ENCODE data around the gene ARHGEF12. TPM values are rescaled to one million over a fixed set of nuclear protein-coding genes. Genes with fewer than 3 reads are reported as not detected.
"Not testable (repeated sequence)": the region's sequence is repeated elsewhere in the genome, so short reads cannot be mapped to it uniquely, and the experiment has no call there.

The ARHGEF12 gene
- total RNA-seq, 2 experiments from 2014 or later: 15.4 to 16.5 TPM

DNA sequence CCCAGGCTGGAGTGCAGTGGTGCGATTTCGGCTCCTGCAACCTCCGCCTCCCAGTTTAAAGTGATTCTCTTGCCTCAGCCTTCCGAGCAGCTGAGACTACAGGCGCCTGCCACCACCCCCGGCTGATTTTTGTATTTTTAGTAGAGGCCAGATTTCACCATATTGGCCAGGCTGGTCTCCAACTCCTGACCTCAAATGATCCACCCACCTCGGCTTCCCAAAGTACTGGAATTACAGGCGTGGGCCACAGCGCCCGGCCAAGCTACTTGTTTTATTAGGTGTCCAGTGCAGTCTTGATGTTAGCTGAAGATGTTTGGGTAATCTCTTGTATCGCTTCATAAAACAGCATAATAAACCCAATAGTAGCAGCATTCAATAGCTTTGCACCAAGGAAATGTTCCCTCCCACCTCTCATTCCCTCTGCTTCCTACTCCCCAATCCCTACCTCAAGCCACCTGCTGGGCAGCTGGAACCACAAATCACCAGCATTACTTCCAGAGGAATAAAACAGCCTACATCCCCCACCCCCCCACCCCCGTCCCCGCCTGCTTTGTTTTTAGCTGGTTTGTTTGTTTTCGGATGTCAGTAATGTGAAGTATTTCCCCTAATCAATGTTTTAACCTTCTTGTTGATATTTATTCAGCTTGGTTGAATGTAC, 164.3 kb downstream of the ARHGEF12 start:
- CTCF ChIA-PET: interaction anchor here (0.6 kb wide), 1 partner anchor 172 kb away, joined by 6 read pairs; no protein-coding TSS in a partner anchor
- no peaks in the 10 kb centered on the region for H3K9me3 Mint-ChIP-seq

DNA sequence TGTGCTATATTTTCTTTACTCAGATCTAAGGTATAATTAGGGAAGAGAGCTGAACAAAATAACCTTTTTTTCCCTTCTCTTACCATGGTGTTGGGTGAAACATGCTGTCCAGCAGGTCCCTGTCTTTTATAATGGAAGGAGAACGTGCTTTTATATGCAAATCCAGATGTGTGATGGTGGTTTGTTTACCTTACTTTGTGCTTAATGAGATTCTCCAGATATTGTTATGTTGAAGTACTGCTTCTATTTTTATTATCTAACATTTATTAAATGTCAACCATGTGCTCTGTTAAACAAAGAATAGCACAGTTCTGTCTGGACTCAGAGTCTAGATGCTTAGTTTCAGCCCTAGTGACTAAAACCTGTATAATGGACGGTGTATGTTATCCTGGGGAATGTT, 165.2 kb downstream of the ARHGEF12 start:
- DNase-seq: no peak
- no peaks in the 10 kb centered on the region for H3K4me1 Mint-ChIP-seq (ENCODE audit: low read depth)
- peaks cover 45% of the 10 kb centered on the region for H3K27me3 Mint-ChIP-seq (ENCODE audit: low read depth)
- no peaks in the 10 kb centered on the region for H3K36me3 Mint-ChIP-seq (ENCODE audit: low read depth)
- CTCF ChIA-PET: interaction anchor here (0.6 kb wide), 1 partner anchor 171 kb away, joined by 6 read pairs; no protein-coding TSS in a partner anchor
- no peak overlapping the region for H3K4me3 Mint-ChIP-seq
- intact Hi-C loops (cut with micrococcal nuclease): loop anchor here (10.0 kb wide), 1 partner anchor 267 kb away; no protein-coding TSS in a partner anchor
- no peak overlapping the region for H3K27ac Mint-ChIP-seq
- H3K9me3 Mint-ChIP-seq: no peaks in the 10 kb centered on the region

More for the DNA sequence above, 164.3 kb downstream of the ARHGEF12 start:
- H3K27ac Mint-ChIP-seq: no peak overlapping the region
- H3K36me3 Mint-ChIP-seq (ENCODE audit: low read depth): no peaks in the 10 kb centered on the region
- H3K27me3 Mint-ChIP-seq (ENCODE audit: low read depth): peaks cover 39% of the 10 kb centered on the region
- no peaks in the 10 kb centered on the region for H3K4me1 Mint-ChIP-seq (ENCODE audit: low read depth)
- intact Hi-C loops (cut with micrococcal nuclease): loop anchor here (10.0 kb wide), 1 partner anchor 266 kb away; no protein-coding TSS in a partner anchor
- DNase-seq: no peak
- H3K4me3 Mint-ChIP-seq: no peak overlapping the region

DNA sequence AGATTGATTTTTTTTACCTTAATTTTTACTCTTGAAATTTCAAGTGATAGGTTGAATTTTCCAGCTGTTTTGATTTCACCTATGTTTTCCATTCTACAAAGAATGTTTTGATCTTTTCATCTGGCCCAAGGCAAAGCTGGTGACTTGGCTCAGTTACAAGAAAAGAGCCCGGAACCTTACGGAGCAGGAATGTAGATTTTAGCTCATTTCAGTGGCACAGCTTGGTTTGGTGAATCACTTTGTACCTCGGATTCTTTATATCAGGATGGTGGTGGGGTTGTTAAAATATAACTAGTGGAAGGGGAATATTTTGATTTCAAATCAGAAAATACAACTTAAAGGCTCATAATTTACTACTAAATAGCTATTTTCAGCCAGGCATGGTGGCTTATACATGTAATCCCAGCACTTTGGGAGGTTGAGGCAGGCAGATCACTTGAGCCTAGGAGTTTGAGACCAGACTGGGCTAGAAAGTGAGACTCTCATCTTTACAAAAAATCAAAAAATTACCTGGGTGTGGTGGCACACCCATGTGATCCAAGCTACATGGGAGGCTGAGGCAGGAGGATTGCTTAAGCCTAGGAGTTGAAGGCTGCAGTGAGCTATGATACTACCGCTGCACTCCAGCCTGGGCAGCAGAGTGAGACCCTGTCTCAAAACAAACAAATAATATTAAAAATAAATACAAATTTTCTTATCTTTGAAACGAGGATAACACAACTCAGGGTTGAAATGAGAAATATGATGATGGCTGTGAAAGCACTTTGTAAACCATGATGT, 166.0 kb downstream of the ARHGEF12 start:
- intact Hi-C loops (cut with micrococcal nuclease): loop anchor here (10.0 kb wide), 1 partner anchor 267 kb away; no protein-coding TSS in a partner anchor
- DNase-seq: no peak
- no peaks in the 10 kb centered on the region for H3K36me3 Mint-ChIP-seq (ENCODE audit: low read depth)
- H3K27ac Mint-ChIP-seq: no peak overlapping the region
- H3K4me3 Mint-ChIP-seq: no peak overlapping the region
- H3K27me3 Mint-ChIP-seq (ENCODE audit: low read depth): peaks cover 51% of the 10 kb centered on the region
- CTCF ChIA-PET: interaction anchor here (2.2 kb wide), 1 partner anchor 183 kb away, joined by 5 read pairs; no protein-coding TSS in a partner anchor
- no peaks in the 10 kb centered on the region for H3K4me1 Mint-ChIP-seq (ENCODE audit: low read depth)
- no peaks in the 10 kb centered on the region for H3K9me3 Mint-ChIP-seq

DNA sequence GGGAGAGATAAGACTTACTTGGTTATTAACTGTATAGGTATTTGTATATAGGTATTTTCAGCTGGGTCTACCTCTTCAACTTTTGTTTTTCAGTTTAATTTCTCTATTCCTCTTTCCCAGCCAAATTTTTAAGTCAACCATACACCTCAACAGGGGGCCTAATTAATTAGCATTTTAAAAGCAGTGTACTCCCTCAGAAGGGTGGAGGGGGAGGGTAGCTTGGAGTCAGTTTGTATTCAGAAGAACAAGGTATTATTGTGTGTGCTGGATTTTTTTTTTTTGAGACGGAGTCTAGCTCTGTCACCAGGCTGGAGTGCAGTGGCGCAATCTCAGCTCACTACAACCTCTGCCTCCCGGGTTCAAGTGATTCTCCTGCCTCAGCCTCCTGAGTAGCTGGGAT, 167.3 kb downstream of the ARHGEF12 start:
- not testable (repeated sequence) for H3K36me3 Mint-ChIP-seq (ENCODE audit: low read depth); DNase-seq; H3K4me3 Mint-ChIP-seq; H3K27ac Mint-ChIP-seq; H3K4me1 Mint-ChIP-seq (ENCODE audit: low read depth); H3K9me3 Mint-ChIP-seq
- peaks cover 58% of the 10 kb centered on the region for H3K27me3 Mint-ChIP-seq (ENCODE audit: low read depth)
- intact Hi-C loops (cut with micrococcal nuclease): loop anchor here (10.0 kb wide), 1 partner anchor 269 kb away; no protein-coding TSS in a partner anchor
- CTCF ChIA-PET: interaction anchor here (0.6 to 2.2 kb wide), 2 partner anchors 163 to 181 kb away, joined by 4 to 5 read pairs; no protein-coding TSS in a partner anchor

DNA sequence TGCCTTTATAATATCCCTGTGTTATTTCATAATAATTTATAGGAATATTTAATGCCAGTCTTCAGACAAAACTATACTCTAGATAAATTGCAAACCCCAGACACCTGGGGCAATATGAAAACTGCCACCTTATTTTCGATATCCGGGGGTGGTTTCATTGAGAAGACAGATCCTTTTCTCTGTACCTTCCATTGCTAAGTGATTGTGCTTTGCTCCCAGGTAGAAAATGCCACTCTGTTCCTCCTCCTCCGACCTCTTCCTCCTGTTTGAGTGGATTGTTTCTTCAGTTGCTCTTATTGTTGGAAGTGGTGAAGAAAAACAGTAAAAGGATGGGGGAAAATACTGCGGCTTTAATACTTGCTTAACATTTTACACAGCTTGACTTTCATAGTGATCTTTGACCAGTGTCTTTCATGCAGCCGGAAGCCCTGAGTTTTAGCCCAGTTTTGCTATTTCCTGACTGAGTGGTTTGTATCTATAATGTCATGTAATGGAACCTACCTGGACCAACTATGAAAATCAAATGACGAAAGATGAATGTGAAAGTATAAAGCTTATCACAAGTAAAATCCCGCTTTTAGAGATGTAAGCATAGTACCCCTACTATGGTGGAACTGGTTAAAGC, 169.7 kb downstream of the ARHGEF12 start:
- Mint-ChIP-seq H3K36me3 (ENCODE audit: low read depth) (no peaks in the 10 kb centered on the region), H3K4me1 (ENCODE audit: low read depth) (no peaks in the 10 kb centered on the region)

DNA sequence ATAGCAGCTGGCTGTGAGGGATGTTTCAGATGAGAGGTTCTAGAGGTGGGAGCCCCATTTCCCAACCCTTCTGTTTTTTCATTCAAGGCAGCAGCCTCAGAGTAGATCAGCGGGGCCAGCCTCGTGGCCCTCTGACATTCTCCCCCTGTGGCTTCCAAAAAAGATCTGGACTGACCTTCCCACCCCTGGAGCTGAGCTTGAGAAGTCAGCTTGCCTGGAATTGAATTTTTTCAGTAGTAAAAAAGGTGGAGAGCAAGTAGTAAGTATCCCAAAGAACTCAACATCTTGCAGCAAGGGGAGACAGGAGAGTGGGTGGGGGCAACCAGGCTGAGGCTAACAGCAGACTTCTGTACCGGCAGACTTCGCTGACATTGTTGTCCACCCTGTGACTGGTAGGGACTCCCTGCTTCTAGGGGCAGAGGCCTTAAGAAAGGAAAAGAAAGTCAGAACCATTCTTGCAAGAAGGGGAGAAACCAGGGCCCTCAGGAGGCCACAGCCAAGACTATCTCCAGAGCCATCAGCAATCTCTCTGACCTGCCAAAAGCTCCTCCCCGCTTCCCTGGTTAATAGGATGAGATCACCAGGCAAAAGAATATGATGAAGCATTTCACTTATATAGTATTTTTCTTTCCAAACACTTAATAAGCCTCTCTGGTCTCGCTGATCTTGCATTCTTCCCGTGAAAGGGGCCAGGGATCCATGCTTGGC, 173.3 kb downstream of the ARHGEF12 start:
- Mint-ChIP-seq H3K4me1 (ENCODE audit: low read depth) (no peaks in the 10 kb centered on the region), H3K27me3 (ENCODE audit: low read depth) (peaks cover 60% of the 10 kb centered on the region), H3K9me3 (no peaks in the 10 kb centered on the region), H3K36me3 (ENCODE audit: low read depth) (no peaks in the 10 kb centered on the region), H3K4me3 (no peak overlapping the region), H3K27ac (no peak overlapping the region)
- intact Hi-C loops (cut with micrococcal nuclease): loop anchor here (2.0 to 10.0 kb wide), 3 partner anchors 175 to 603 kb away; no protein-coding TSS in a partner anchor
- no peak for DNase-seq
- CTCF ChIA-PET: interaction anchor here (0.6 to 1.2 kb wide), 4 partner anchors 175 to 685 kb away, joined by 3 to 5 read pairs (median 4); no protein-coding TSS in a partner anchor

More for the DNA sequence above, 169.7 kb downstream of the ARHGEF12 start:
- Mint-ChIP-seq H3K27me3 (ENCODE audit: low read depth) (peaks cover 65% of the 10 kb centered on the region), H3K4me3 (no peak overlapping the region), H3K9me3 (no peaks in the 10 kb centered on the region), H3K27ac (no peak overlapping the region)
- intact Hi-C loops (cut with micrococcal nuclease): loop anchor here (10.0 kb wide), 1 partner anchor 271 kb away; no protein-coding TSS in a partner anchor
- CTCF ChIA-PET: interaction anchor here (0.6 to 1.9 kb wide), 2 partner anchors 117 to 180 kb away, joined by 3 to 4 read pairs; no protein-coding TSS in a partner anchor
- no peak for DNase-seq

DNA sequence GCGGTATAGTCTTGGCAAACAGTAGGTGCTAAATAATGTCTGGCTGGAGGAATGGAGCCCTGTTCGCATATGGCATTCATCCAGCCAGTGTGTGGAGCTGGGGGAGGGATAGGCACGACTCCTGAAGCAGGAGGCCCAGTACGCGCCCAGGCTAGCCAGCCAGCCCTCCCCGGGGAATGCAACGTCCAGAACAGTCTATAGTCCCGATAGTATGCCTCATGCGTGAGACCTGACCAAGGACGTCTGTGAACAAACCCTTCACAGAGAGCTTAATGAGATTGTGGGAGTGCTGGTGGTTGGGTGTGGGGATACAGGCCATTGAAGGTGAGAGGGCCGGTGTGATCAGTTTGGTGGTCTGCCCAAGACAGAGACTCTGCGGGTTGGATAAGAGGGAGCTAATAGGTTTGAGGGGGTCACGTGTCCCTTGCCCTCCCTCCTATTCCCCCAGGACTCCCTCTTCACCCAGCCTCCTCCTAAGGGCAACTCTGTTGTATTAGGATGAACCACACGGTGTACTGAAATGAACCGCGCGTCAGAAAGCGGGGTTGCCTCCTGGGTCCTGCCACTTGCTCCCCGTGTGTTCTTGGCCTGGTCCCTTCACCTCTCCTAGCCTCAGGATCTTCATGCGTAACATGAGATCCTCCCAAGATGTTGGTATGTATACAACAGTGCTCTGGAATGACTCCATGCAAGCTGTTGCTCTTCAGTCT, 174.3 kb downstream of the ARHGEF12 start:
- no peak for DNase-seq
- H3K36me3 Mint-ChIP-seq (ENCODE audit: low read depth): no peaks in the 10 kb centered on the region
- no peak overlapping the region for H3K27ac Mint-ChIP-seq
- intact Hi-C loops (cut with micrococcal nuclease): loop anchor here (1.0 to 2.0 kb wide), 7 partner anchors 175 to 684 kb away; no protein-coding TSS in a partner anchor
- no peaks in the 10 kb centered on the region for H3K4me1 Mint-ChIP-seq (ENCODE audit: low read depth)
- no peaks in the 10 kb centered on the region for H3K9me3 Mint-ChIP-seq
- no peak overlapping the region for H3K4me3 Mint-ChIP-seq
- H3K27me3 Mint-ChIP-seq (ENCODE audit: low read depth): peaks cover 64% of the 10 kb centered on the region
- CTCF ChIA-PET: interaction anchor here (0.7 to 1.4 kb wide), 10 partner anchors 13 to 443 kb away, joined by 3 to 5 read pairs (median 3); no protein-coding TSS in a partner anchor

DNA sequence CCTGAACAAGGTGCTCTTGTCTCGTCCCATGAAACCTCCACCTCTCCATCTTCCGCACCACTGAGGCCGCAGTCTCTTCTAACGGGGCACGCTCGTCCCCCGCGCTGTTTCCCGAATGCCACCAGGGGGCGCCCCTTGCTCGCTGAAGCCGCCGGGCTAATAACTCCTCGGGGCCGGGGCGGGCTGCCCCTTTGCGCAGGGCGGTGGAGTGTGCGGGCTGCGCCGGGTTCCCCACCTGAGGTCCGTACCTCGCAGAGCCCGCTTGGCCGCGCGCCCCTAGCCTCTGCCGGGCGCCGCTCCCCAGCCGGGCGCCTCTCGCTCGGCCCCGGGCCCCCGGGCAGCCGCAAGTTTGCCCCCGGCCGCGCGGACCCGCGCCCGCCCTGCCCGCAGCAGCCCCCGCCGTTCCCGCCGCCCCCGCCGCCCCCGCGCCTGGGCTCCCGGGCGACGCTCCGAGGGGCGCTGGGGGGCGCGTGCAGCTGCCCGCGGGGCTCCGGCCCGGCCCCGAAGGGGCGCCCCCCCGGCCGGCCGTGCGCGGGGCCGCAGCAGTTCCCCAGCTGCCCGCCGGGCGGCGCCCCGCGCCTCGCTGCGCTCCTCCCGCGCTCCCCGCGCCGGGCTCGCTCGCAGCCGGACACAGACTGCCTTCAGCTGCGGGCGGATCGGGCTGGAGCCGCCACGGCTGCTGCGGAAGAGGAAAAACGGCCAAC, 175.1 kb downstream of the ARHGEF12 start, which contains the start of gene GRIK4:
Gene GRIK4, plus strand, starts transcription at position 633 of the 704 bp plus-strand sequence. CDS start 148,571 bp downstream, outside the sequence.
- Mint-ChIP-seq H3K4me1 (ENCODE audit: low read depth) (peaks cover 2% of the 10 kb centered on the region), H3K36me3 (ENCODE audit: low read depth) (no peaks in the 10 kb centered on the region), H3K4me3 (peak within 1 kb of the TSS; percentile 16), H3K27me3 (ENCODE audit: low read depth) (peaks cover 66% of the 10 kb centered on the region), H3K27ac (no peak within 1 kb of the TSS), H3K9me3 (no peaks in the 10 kb centered on the region)
- DNase-seq: peak; percentile 87
- intact Hi-C loops (cut with micrococcal nuclease): loop anchor here (1.0 to 2.0 kb wide), 7 partner anchors 174 to 683 kb away; no protein-coding TSS in a partner anchor
- CTCF ChIA-PET: interaction anchor here (0.8 to 1.7 kb wide), 10 partner anchors 14 to 440 kb away, joined by 3 to 5 read pairs (median 3); no protein-coding TSS in a partner anchor

DNA sequence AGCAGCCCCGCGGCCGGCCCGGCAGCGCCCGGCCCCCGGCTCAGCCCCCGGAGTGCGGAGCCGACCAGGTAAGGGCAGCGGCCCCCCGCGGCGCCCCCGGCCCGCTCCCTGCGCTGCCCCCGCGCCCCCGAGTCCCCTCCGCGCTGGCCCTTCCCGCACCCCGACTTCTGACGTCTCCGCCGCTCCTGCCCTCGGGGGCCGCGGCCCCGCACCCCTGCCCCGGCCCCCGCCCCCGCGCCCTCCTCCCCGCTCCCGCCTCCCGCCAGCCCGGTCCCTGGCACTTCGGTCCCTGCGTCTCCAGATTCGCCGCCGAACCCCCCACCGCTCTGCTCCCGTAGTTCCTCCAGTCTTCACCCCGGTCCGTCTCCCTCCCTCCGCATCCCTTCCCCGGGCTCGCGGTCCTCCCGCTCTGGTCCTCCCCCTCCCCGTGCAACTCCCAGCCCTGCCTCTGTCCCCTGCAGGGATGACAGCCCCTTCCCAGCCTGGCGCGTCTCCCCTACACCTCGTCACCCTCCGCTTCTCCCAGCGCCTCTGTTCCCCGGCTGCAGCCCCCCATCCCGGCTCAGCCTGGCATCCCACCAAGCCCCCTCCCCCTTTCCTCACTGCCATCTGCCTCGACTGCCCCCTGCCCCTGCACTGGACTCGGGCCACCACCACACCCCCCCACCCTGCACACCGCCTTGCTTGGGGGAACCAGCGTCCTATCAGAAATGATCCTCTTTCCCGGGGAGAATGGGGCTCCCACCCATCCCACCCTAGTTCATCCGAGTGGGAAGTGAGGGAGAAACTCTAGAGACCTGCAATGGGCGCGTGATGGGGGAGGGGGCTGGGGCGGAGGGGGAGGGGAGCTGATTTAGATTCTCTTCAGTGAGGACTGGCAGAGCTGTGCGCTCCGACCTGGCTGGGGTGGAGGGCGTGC, 175.9 kb downstream of the ARHGEF12 start:
- no peak for DNase-seq
- Mint-ChIP-seq H3K9me3 (no peaks in the 10 kb centered on the region), H3K27me3 (ENCODE audit: low read depth) (peaks cover 65% of the 10 kb centered on the region), H3K36me3 (ENCODE audit: low read depth) (no peaks in the 10 kb centered on the region), H3K27ac (no peak overlapping the region), H3K4me1 (ENCODE audit: low read depth) (peaks cover 6% of the 10 kb centered on the region), H3K4me3 (peak overlapping the region; percentile 16)
- intact Hi-C loops (cut with micrococcal nuclease): loop anchor here (1.0 to 2.0 kb wide), 7 partner anchors 173 to 682 kb away; no protein-coding TSS in a partner anchor
- CTCF ChIA-PET: interaction anchor here (1.0 to 1.7 kb wide), 4 partner anchors 137 to 439 kb away, joined by 3 to 5 read pairs (median 5); no protein-coding TSS in a partner anchor

Data from activated naive CD4-positive, alpha-beta T cell treated with anti-CD3 and anti-CD28 coated beads for 36 hours (primary cell).